HEK293 (cell line): ENCODE measurements around the gene GOPC.

ENCODE experiments used
- KLF1 ChIP-seq: fragments of 450-650 bp; formaldehyde crosslinking; IDR thresholded peaks from 2 replicates; pipeline ENCODE4 v1.5.1; 2016; ENCODE audit warnings: missing biosample characterization, missing genetic modification characterization
- TRIM28 ChIP-seq: IDR thresholded peaks from 2 replicates; pipeline ENCODE4 v1.6.1; 2011; ENCODE audit warnings: low read length, control low read depth, borderline replicate concordance
- ZNF274 ChIP-seq, 2 experiments: fragments of 200-500 bp in 1 of 2; fragments of 450-650 bp in 1 of 2; sonication (Bioruptor generic) in 1 of 2; formaldehyde crosslinking in 1 of 2; IDR thresholded peaks; 2 replicates each; pipeline versions ENCODE4 v1.5.1 to v1.6.1; 2014 to 2016; ENCODE audit warnings: borderline replicate concordance in 1 of 2, inconsistent platforms in 1 of 2, low read length in 1 of 2, missing biosample characterization in 1 of 2, missing genetic modification characterization in 1 of 2
- ZNF549 ChIP-seq: fragments of 450-650 bp; IDR thresholded peaks from 2 replicates; pipeline ENCODE4 v1.5.1; 2018; ENCODE audit warnings: missing biosample characterization, missing genetic modification characterization, mild to moderate bottlenecking, inconsistent platforms, moderate library complexity
- TF ChIP-seq, protein P1 (sequence below): fragments of 450-650 bp; formaldehyde crosslinking; IDR thresholded peaks from 2 replicates; pipeline ENCODE4 v1.5.1; 2016; ENCODE audit warnings: missing biosample characterization, missing genetic modification characterization
- TF ChIP-seq, protein P2 (sequence below): fragments of 450-650 bp; formaldehyde crosslinking; IDR thresholded peaks from 2 replicates; pipeline ENCODE4 v1.5.1; 2016; ENCODE audit warnings: missing biosample characterization, missing genetic modification characterization
- TF ChIP-seq, protein P3 (sequence below): fragments of 450-650 bp; formaldehyde crosslinking; IDR thresholded peaks from 2 replicates; pipeline ENCODE4 v1.5.1; 2016; ENCODE audit warnings: missing biosample characterization, missing genetic modification characterization

DNA sequence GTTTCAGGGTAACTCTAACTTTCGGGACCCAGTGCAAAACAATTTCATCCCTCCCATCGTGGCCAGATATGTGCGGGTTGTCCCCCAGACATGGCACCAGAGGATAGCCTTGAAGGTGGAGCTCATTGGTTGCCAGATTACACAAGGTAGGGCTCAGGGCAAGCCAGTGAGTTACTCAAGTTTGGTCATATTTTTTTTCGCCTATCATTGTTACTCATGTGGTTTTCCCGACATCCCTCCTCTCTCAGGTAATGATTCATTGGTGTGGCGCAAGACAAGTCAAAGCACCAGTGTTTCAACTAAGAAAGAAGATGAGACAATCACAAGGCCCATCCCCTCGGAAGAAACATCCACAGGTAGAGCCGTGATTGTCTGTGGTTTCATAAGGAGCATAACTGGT, 61.6 kb downstream of the GOPC start:
- no peak for TF ChIP-seq ZNF274 (IDR thresholded peaks at IDR 0.05; ENCODE audit: low read length)
- TF ChIP-seq ZNF274 (tag by site-specific recombination; IDR thresholded peaks at IDR 0.05; ENCODE audit: borderline replicate concordance), result no peak
- TF ChIP-seq, protein P1, sequence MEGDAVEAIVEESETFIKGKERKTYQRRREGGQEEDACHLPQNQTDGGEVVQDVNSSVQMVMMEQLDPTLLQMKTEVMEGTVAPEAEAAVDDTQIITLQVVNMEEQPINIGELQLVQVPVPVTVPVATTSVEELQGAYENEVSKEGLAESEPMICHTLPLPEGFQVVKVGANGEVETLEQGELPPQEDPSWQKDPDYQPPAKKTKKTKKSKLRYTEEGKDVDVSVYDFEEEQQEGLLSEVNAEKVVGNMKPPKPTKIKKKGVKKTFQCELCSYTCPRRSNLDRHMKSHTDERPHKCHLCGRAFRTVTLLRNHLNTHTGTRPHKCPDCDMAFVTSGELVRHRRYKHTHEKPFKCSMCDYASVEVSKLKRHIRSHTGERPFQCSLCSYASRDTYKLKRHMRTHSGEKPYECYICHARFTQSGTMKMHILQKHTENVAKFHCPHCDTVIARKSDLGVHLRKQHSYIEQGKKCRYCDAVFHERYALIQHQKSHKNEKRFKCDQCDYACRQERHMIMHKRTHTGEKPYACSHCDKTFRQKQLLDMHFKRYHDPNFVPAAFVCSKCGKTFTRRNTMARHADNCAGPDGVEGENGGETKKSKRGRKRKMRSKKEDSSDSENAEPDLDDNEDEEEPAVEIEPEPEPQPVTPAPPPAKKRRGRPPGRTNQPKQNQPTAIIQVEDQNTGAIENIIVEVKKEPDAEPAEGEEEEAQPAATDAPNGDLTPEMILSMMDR (tag by site-specific recombination), result no peak
- TF ChIP-seq, protein P2, sequence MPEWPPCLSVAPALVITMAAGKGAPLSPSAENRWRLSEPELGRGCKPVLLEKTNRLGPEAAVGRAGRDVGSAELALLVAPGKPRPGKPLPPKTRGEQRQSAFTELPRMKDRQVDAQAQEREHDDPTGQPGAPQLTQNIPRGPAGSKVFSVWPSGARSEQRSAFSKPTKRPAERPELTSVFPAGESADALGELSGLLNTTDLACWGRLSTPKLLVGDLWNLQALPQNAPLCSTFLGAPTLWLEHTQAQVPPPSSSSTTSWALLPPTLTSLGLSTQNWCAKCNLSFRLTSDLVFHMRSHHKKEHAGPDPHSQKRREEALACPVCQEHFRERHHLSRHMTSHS (tag by site-specific recombination), result no peak
- TF ChIP-seq ZNF549 (tag by site-specific recombination), result no peak
- no peak for TF ChIP-seq KLF1 (tag by site-specific recombination)
- TF ChIP-seq, protein P3, sequence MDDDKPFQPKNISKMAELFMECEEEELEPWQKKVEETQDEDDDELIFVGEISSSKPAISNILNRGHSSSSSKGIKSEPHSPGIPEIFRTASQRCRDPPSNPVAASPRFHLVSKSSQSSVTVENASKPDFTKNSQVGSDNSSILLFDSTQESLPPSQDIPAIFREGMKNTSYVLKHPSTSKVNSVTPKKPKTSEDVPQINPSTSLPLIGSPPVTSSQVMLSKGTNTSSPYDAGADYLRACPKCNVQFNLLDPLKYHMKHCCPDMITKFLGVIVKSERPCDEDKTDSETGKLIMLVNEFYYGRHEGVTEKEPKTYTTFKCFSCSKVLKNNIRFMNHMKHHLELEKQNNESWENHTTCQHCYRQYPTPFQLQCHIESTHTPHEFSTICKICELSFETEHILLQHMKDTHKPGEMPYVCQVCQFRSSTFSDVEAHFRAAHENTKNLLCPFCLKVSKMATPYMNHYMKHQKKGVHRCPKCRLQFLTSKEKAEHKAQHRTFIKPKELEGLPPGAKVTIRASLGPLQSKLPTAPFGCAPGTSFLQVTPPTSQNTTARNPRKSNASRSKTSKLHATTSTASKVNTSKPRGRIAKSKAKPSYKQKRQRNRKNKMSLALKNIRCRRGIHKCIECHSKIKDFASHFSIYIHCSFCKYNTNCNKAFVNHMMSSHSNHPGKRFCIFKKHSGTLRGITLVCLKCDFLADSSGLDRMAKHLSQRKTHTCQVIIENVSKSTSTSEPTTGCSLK (tag by site-specific recombination), result no peak
- no peak for TF ChIP-seq TRIM28
